Progenitor cell of endocrine pancreas (in vitro differentiated cells): ENCODE results near the gene TTLL8. TPM values are rescaled to one million over a fixed set of nuclear protein-coding genes. Genes with fewer than 3 reads are reported as not detected.

Experiments
- DNase-seq: peaks from one replicate; pipeline ENCODE4 v3.0.0; 2021; ENCODE audit warnings: low spot score; ENCODE audit not compliant: unreplicated experiment
- H3K27ac Mint-ChIP-seq: 2 replicates; pipeline ENCODE4 v1.8.0; 2021; ENCODE audit warnings: mild to moderate bottlenecking, moderate library complexity, mixed read lengths
- H3K27me3 Mint-ChIP-seq: 2 replicates; pipeline ENCODE4 v1.8.0; 2021; ENCODE audit warnings: mixed read lengths
- H3K36me3 Mint-ChIP-seq: 2 replicates; pipeline ENCODE4 v1.8.0; 2022; ENCODE audit warnings: mixed read lengths; ENCODE audit not compliant: insufficient read depth
- H3K4me1 Mint-ChIP-seq: 2 replicates; pipeline ENCODE4 v1.8.0; 2021; ENCODE audit warnings: low read depth, mixed read lengths
- H3K4me3 Mint-ChIP-seq: 2 replicates; pipeline ENCODE4 v1.8.0; 2021; ENCODE audit warnings: low read depth, mild to moderate bottlenecking, moderate library complexity, mixed read lengths
- H3K9me3 Mint-ChIP-seq: 2 replicates; pipeline ENCODE4 v1.8.0; 2021; ENCODE audit warnings: low read depth, mixed read lengths
- total RNA-seq: library from RNA; stranded (reverse); gene quantifications from 2 replicates; pipeline ENCODE4 v1.2.1, GENCODE V29; 2021
- TF ChIP-seq, protein P1 (sequence below): fragments of 200-600 bp; sonication (generic); IDR thresholded peaks from one replicate; pipeline ENCODE4 v1.5.0; 2021; ENCODE audit warnings: antibody characterized with exemption, mild to moderate bottlenecking; ENCODE audit not compliant: unreplicated experiment

TTLL8 gene
- total RNA-seq, 1 donor from 2014 or later: not detected

DNA sequence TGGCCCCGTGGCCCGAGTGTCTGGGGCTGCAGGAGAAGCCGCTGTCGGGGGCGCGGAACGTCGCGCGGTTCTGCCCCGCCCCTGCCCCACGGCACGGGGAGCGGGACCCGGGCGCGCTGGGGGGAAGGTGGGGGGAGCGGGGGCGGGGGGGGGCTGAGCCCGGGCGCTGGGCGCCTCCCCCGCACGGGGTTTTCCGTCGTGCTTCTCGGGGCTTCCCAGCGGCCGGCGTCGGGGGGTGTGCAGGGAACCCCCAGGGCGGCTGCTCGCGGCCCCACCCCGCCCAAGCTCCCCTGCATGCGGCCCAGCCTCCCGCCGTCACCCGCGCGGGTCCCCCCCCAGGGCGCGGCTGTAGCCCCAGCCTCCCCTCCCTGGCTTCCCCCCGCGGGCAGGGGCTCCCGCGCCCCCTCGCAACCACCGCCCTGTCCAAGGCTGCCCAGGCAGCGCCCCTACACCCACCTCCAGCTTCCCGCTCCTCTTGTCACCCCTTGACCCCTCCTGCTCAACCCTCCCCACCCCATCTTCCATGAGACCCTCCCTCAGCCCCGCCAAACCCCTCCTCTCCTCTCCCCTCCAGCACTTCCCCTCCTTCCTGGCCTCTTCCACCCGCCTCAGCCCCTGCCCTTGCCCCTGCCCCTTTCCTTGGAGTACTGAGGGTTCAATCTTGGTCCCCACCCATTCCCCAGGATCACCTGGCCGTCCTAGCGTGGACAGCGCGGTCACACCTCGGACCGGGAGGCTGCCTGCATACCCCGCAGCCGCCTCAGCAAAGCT lies 47.2 kb downstream of the TTLL8 start:
- DNase-seq: no peak
- H3K4me3 Mint-ChIP-seq: no peak overlapping the region
- H3K36me3 Mint-ChIP-seq: no peaks in the 10 kb centered on the region
- H3K27ac Mint-ChIP-seq: no peak overlapping the region
- TF ChIP-seq, protein P1, sequence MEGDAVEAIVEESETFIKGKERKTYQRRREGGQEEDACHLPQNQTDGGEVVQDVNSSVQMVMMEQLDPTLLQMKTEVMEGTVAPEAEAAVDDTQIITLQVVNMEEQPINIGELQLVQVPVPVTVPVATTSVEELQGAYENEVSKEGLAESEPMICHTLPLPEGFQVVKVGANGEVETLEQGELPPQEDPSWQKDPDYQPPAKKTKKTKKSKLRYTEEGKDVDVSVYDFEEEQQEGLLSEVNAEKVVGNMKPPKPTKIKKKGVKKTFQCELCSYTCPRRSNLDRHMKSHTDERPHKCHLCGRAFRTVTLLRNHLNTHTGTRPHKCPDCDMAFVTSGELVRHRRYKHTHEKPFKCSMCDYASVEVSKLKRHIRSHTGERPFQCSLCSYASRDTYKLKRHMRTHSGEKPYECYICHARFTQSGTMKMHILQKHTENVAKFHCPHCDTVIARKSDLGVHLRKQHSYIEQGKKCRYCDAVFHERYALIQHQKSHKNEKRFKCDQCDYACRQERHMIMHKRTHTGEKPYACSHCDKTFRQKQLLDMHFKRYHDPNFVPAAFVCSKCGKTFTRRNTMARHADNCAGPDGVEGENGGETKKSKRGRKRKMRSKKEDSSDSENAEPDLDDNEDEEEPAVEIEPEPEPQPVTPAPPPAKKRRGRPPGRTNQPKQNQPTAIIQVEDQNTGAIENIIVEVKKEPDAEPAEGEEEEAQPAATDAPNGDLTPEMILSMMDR: no peak
- no peaks in the 10 kb centered on the region for H3K9me3 Mint-ChIP-seq
- peaks cover 24% of the 10 kb centered on the region for H3K27me3 Mint-ChIP-seq
- peaks cover 2% of the 10 kb centered on the region for H3K4me1 Mint-ChIP-seq

DNA sequence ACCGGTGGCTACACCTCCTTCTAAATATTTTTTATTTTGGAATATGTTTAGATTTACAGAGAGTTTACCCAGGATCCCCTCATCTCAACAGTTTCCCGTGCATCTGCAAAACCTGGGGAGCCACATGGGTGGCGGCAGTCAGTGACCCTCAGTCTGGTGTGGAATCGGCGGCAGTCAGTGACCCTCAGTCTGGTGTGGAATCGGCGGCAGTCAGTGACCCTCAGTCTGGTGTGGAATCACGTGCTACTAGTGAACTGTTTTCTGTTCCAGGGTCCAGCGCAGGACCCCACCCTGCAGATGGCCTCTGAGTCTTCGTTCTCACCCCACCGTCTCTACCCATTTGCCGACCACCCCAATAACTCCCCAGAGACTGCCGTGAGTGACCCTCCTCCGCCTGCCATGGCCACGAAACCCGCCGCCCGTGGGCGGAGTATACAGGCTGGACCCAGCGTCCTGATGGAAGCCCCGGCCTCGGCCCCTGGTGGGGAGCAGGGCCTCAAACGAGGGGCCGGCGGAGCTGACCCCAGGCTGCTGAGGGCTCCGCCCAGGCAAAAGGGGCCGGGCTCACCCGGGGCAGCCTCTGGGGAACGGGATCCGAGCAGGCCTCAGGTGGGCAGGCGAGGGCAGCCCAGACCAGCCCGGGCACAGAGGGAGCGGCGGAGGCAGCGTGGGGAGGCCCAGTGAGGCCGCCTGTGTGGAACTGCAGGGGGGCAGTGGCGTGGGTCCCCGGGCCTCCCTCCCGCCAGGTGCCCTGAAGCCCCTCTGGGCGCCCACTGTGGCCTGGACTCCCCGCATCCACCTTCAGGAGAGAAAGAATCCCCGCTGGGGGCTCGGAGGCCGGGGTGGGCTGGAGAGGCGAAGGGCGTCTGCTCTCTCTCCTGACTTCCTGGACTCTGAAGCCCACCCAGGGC lies 48.1 kb downstream of the TTLL8 start:
- H3K27ac Mint-ChIP-seq: no peak overlapping the region
- H3K27me3 Mint-ChIP-seq: peaks cover 27% of the 10 kb centered on the region
- no peaks in the 10 kb centered on the region for H3K9me3 Mint-ChIP-seq
- TF ChIP-seq, protein P1: no peak
- DNase-seq: no peak
- H3K4me3 Mint-ChIP-seq: no peak overlapping the region
- peaks cover 2% of the 10 kb centered on the region for H3K4me1 Mint-ChIP-seq
- no peaks in the 10 kb centered on the region for H3K36me3 Mint-ChIP-seq

DNA sequence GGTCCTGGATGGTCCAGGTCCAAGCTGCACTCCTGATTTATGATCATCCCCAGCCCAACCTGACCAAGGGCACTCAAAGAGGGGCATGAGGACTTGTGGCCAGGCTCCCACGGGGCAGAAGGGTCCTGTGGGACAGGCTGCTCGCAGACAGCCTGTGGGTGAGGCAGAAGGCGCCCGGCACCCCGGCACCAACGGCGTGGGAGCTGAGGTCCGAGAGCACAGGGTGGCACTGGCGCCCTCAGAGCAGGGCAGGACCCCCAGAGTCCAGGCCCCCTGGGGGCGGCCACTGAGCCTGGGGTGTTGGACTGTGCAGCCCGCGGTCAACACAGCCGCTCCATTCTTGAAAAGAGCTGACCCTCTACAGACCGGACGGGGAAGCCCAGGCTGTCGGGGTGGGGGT lies 48.8 kb downstream of the TTLL8 start:
- H3K4me1 Mint-ChIP-seq: peaks cover 2% of the 10 kb centered on the region
- H3K27ac Mint-ChIP-seq: no peak overlapping the region
- TF ChIP-seq, protein P1: no peak
- no peak overlapping the region for H3K4me3 Mint-ChIP-seq
- no peak for DNase-seq
- H3K36me3 Mint-ChIP-seq: no peaks in the 10 kb centered on the region
- H3K27me3 Mint-ChIP-seq: peaks cover 31% of the 10 kb centered on the region
- no peaks in the 10 kb centered on the region for H3K9me3 Mint-ChIP-seq

DNA sequence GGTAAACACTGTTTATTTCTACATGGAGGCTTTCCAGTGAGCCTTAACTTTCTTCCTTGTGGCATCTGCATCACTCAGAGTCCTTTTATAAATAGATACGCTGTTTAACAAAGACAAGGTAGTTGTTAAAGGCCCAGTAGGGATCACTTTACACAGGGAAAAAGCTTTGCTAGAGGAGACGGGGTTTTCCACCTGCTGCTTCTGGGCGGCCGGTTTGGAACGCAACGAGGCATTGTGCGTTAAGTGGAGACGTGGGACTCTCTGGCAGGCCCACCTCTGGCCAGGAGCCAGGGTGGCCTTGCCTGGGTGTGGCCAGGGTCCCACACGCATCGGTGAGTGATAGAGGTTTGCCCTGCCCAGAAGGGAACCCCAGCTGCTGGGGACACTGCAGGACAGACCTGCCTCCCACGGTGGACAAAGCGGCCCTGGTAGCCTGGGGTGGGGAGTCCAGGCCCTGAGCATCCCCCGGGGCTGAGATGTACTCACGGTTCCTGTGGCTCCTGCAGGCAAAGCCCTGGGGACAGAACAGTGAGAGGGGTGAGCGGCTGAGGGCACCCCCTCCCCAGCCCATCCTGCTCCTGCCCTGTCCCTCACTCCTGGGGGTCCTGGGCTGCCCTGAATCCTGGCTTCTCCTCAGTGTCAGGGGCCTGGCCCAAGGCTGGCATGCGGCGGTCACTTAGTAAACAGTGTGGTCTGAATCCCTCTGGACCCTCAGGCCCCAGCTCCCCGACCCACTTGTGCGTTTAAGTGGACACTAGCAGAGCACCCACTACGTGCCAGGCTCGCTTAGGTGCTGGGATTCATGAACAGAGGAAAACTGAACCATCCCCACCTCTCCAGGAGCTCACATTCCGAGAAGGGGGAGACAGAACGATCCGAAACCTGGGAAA lies 49.7 kb downstream of the TTLL8 start:
- no peak for DNase-seq
- Mint-ChIP-seq H3K27me3 (peaks cover 32% of the 10 kb centered on the region), H3K4me1 (peaks cover 2% of the 10 kb centered on the region), H3K9me3 (no peaks in the 10 kb centered on the region), H3K36me3 (no peaks in the 10 kb centered on the region), H3K4me3 (no peak overlapping the region), H3K27ac (peak overlapping the region; percentile 57)
- TF ChIP-seq, protein P1: no peak
